ENCODE measurements around the gene MXI1. TPM values are rescaled to one million over a fixed set of nuclear protein-coding genes. Genes with fewer than 3 reads are reported as not detected.

Gene MXI1
- total RNA-seq, 1 experiment from 2014 or later, result 25.8 TPM

DNA sequence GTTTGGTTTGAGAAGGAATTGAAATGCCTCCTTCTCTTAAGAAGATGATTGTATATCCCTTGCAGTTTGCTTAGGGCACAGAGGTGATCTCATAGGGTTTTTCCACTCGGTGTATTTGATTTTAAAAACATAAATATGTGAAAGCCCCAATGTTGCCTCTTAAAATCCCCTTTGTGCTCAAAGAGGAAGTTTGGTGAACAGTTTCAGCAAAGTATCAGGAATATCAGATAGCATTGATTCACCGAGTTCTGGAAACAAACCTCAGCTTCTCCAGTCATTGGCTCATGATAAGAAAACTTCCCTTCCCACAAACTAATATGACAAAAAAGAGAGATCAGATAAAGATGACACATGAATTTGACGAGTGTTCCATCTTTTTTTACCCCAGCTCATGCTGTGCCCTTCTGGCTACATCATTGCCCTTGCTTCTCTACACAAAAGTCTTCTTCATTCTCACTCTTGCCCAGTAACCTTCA, 117.4 kb downstream of the MXI1 start:
- peak overlapping the region; percentile 99 for H3K27ac ChIP-seq

GRCh38 chr10:110326351-110327032, 119.1 kb downstream of the MXI1 start:
- Histone ChIP-seq H3K4me3 (peak overlapping the region; percentile 20; the same call in 1 of the 2 replicates), H3F3A (ENCODE audit: insufficient read depth, low read depth) (peaks cover 52% of the 10 kb centered on the region), H3K9me2 (ENCODE audit: insufficient read depth) (no peaks in the 10 kb centered on the region), H3K79me2 (ENCODE audit: low read depth) (no peaks in the 10 kb centered on the region), H4K20me1 (ENCODE audit: insufficient read depth) (no peaks in the 10 kb centered on the region), H3K27me3 (ENCODE audit: insufficient read depth, low read depth) (no peaks in the 10 kb centered on the region), H2AFZ (no peak overlapping the region), H3K9me3 (ENCODE audit: insufficient read depth, low read depth) (peaks cover 6% of the 10 kb centered on the region; the same call in 1 of the 2 replicates), H3K4me1 (replicated peaks; ENCODE audit: insufficient read depth) (peaks cover 62% of the 10 kb centered on the region), H3K27ac (peak overlapping the region; percentile 99), H3K4me2 (peak overlapping the region; percentile 80), H3K36me3 (ENCODE audit: low read depth) (no peaks in the 10 kb centered on the region)
- intact Hi-C loops (cut with micrococcal nuclease; ENCODE audit: unreplicated experiment), result loop anchor here (2.0 to 5.0 kb wide), 2 partner anchors 72 to 171 kb away; partner anchors contain the start of gene DUSP5
- POLR2A ChIA-PET (ENCODE audit: unreplicated experiment), result no interaction called here
- peak in 1 of 2 experiments; percentile 89 for DNase-seq
- CTCF ChIA-PET, result interaction anchor here (0.6 to 1.2 kb wide), 2 partner anchors 10 to 33 kb away, joined by 4 to 6 read pairs; no protein-coding TSS in a partner anchor
- no peak for TF ChIP-seq EZH2 (IDR thresholded peaks at IDR 0.05; ENCODE audit: low read depth)
- TF ChIP-seq CTCF (conservative IDR thresholded peaks at IDR 0.05), result no peak
- no TSS peak for BruUV-seq (replicated peaks)

More for the DNA sequence above, 117.4 kb downstream of the MXI1 start:
- H3K27me3 ChIP-seq (ENCODE audit: insufficient read depth, low read depth), result no peaks in the 10 kb centered on the region
- H3K9me2 ChIP-seq (ENCODE audit: insufficient read depth), result no peaks in the 10 kb centered on the region
- H3K4me1 ChIP-seq (replicated peaks; ENCODE audit: insufficient read depth), result peaks cover 62% of the 10 kb centered on the region
- no peaks in the 10 kb centered on the region for H3K79me2 ChIP-seq (ENCODE audit: low read depth)
- H3K9me3 ChIP-seq (ENCODE audit: insufficient read depth, low read depth), result no peaks in the 10 kb centered on the region; the same call in 1 of the 2 replicates
- no peaks in the 10 kb centered on the region for H3K36me3 ChIP-seq (ENCODE audit: low read depth)
- no peak for DNase-seq
- H2AFZ ChIP-seq, result no peak overlapping the region
- H3K4me2 ChIP-seq, result 0 out of 2 replicates have a peak overlapping the region, but pooled peaks have one; percentile 3
- intact Hi-C loops (cut with micrococcal nuclease; ENCODE audit: unreplicated experiment), result loop anchor here (5.0 kb wide), 1 partner anchor 172 kb away; the partner anchor contains the start of gene DUSP5
- no peak for TF ChIP-seq CTCF (conservative IDR thresholded peaks at IDR 0.05)
- no peak for TF ChIP-seq EZH2 (IDR thresholded peaks at IDR 0.05; ENCODE audit: low read depth)
- ChIA-PET CTCF (interaction anchor here (0.7 kb wide), 1 partner anchor 889 kb away, joined by 4 read pairs; no protein-coding TSS in a partner anchor), POLR2A (ENCODE audit: unreplicated experiment) (interaction anchor here (0.5 to 0.6 kb wide), 2 partner anchors 19 to 224 kb away, joined by 3 read pairs; no protein-coding TSS in a partner anchor)
- peaks cover 52% of the 10 kb centered on the region for H3F3A ChIP-seq (ENCODE audit: insufficient read depth, low read depth)
- H3K4me3 ChIP-seq, result no peak overlapping the region
- no peaks in the 10 kb centered on the region for H4K20me1 ChIP-seq (ENCODE audit: insufficient read depth)
- no TSS peak for BruUV-seq (replicated peaks)

GRCh38 chr10:110327262-110327914, 120.0 kb downstream of the MXI1 start:
- H3F3A ChIP-seq (ENCODE audit: insufficient read depth, low read depth), result peaks cover 52% of the 10 kb centered on the region
- CTCF ChIA-PET, result interaction anchor here (0.6 kb wide), 1 partner anchor 32 kb away, joined by 6 read pairs; no protein-coding TSS in a partner anchor

More at GRCh38 chr10:110327262-110327914, 120.0 kb downstream of the MXI1 start:
- peaks cover 6% of the 10 kb centered on the region; the same call in 1 of the 2 replicates for H3K9me3 ChIP-seq (ENCODE audit: insufficient read depth, low read depth)
- no peaks in the 10 kb centered on the region for H3K36me3 ChIP-seq (ENCODE audit: low read depth)
- POLR2A ChIA-PET (ENCODE audit: unreplicated experiment), result no interaction called here
- H3K9me2 ChIP-seq (ENCODE audit: insufficient read depth), result no peaks in the 10 kb centered on the region
- peak; percentile 33 to 81 for DNase-seq
- no peaks in the 10 kb centered on the region for H3K27me3 ChIP-seq (ENCODE audit: insufficient read depth, low read depth)
- peak overlapping the region; percentile 80 for H3K4me2 ChIP-seq
- H3K27ac ChIP-seq, result peak overlapping the region; percentile 99
- H4K20me1 ChIP-seq (ENCODE audit: insufficient read depth), result no peaks in the 10 kb centered on the region
- no peak overlapping the region for H2AFZ ChIP-seq
- H3K4me3 ChIP-seq, result peak overlapping the region; percentile 20; the same call in 1 of the 2 replicates
- H3K79me2 ChIP-seq (ENCODE audit: low read depth), result no peaks in the 10 kb centered on the region
- H3K4me1 ChIP-seq (replicated peaks; ENCODE audit: insufficient read depth), result peaks cover 62% of the 10 kb centered on the region
- TSS peak; percentile 42 for BruUV-seq (replicated peaks)
- TF ChIP-seq CTCF (conservative IDR thresholded peaks at IDR 0.05), result no peak
- no peak for TF ChIP-seq EZH2 (IDR thresholded peaks at IDR 0.05; ENCODE audit: low read depth)
- intact Hi-C loops (cut with micrococcal nuclease; ENCODE audit: unreplicated experiment), result loop anchor here (2.0 to 5.0 kb wide), 2 partner anchors 71 to 170 kb away; partner anchors contain the start of gene DUSP5

Measured in PC-9 (cell line).